GM18505 (cell line): Measurements from ENCODE around the gene LMCD1.

Source experiments
- ATAC-seq: cut with Tn5 transposase; IDR thresholded peaks from one replicate; pipeline ENCODE4 v1.9.1; 2021; ENCODE audit not compliant: unreplicated experiment
- POLR2A ChIP-seq: IDR thresholded peaks from 4 replicates; pipeline ENCODE4 v1.6.1; 2011; ENCODE audit warnings: borderline replicate concordance; ENCODE audit not compliant: insufficient read depth, insufficient read length; ENCODE audit errors: extremely low read depth

The LMCD1 gene

GRCh38 chr3:8610951-8611350, 109.3 kb downstream of the LMCD1 start:
- TF ChIP-seq POLR2A = no peak
- no peak for ATAC-seq

- ATAC-seq = no peak
- no peak for TF ChIP-seq POLR2A
These were observed 116.3 kb downstream of the LMCD1 start for GRCh38 chr3:8617921-8618320.

GRCh38 chr3:8618950-8619349, 117.3 kb downstream of the LMCD1 start:
- no peak for TF ChIP-seq POLR2A
- no peak for ATAC-seq

- ATAC-seq = no peak
- no peak for TF ChIP-seq POLR2A
These were observed 117.9 kb downstream of the LMCD1 start for GRCh38 chr3:8619548-8619947.

- no peak for TF ChIP-seq POLR2A
- ATAC-seq = no peak
These were observed 119.5 kb downstream of the LMCD1 start for GRCh38 chr3:8621141-8621540.

- no peak for ATAC-seq
- no peak for TF ChIP-seq POLR2A
These were observed 120.2 kb downstream of the LMCD1 start for GRCh38 chr3:8621872-8622271.

GRCh38 chr3:8622873-8623691, 121.5 kb downstream of the LMCD1 start:
- no peak for TF ChIP-seq POLR2A
- peak; percentile 92 for ATAC-seq

GRCh38 chr3:8623741-8624140, 122.1 kb downstream of the LMCD1 start:
- no peak for TF ChIP-seq POLR2A
- ATAC-seq = no peak
